Hepatocyte (in vitro differentiated cells): ENCODE results near the gene GNAI2. TPM values are rescaled to one million over a fixed set of nuclear protein-coding genes. Genes with fewer than 3 reads are reported as not detected.

Experiments
- DNase-seq: peaks from one replicate; pipeline ENCODE4 v3.0.0-alpha.2; 2016; ENCODE audit warnings: low spot score
- H2AFZ ChIP-seq: fragments of 200-600 bp; sonication (generic); 2 replicates; pipeline ENCODE4 v1.6.0; 2016; ENCODE audit warnings: antibody characterized with exemption, mild to moderate bottlenecking
- H3K27ac ChIP-seq: fragments of 200-600 bp; sonication (generic); 2 replicates; pipeline ENCODE4 v1.5.1; 2016; ENCODE audit warnings: mild to moderate bottlenecking
- H3K27me3 ChIP-seq: fragments of 200-600 bp; sonication (generic); 2 replicates; pipeline ENCODE4 v1.6.1; 2016
- H3K36me3 ChIP-seq: fragments of 200-600 bp; sonication (generic); replicated peaks from 2 replicates; pipeline ENCODE4 v1.5.1; 2016; ENCODE audit warnings: low read depth; ENCODE audit not compliant: insufficient read depth
- H3K4me1 ChIP-seq: fragments of 200-600 bp; sonication (generic); 2 replicates; pipeline ENCODE4 v1.5.1; 2016; ENCODE audit warnings: mild to moderate bottlenecking, moderate library complexity; ENCODE audit not compliant: insufficient read depth
- H3K4me2 ChIP-seq: fragments of 200-600 bp; sonication (generic); 2 replicates; pipeline ENCODE4 v1.6.0; 2016
- H3K4me3 ChIP-seq: fragments of 200-600 bp; sonication (generic); 2 replicates; pipeline ENCODE4 v1.5.1; 2016; ENCODE audit warnings: mild to moderate bottlenecking
- H3K79me2 ChIP-seq: fragments of 200-600 bp; sonication (generic); 2 replicates; pipeline ENCODE4 v1.6.0; 2017; ENCODE audit warnings: mild to moderate bottlenecking
- H3K9me2 ChIP-seq: fragments of 200-600 bp; sonication (generic); replicated peaks from 2 replicates; pipeline ENCODE4 v1.6.0; 2017; ENCODE audit warnings: mild to moderate bottlenecking; ENCODE audit not compliant: insufficient read depth
- H3K9me3 ChIP-seq: fragments of 200-600 bp; sonication (generic); 2 replicates; pipeline ENCODE4 v1.5.1; 2016; ENCODE audit warnings: low read depth, mild to moderate bottlenecking
- H4K20me1 ChIP-seq: fragments of 200-600 bp; sonication (generic); 2 replicates; pipeline ENCODE4 v1.6.0; 2016; ENCODE audit warnings: mild to moderate bottlenecking; ENCODE audit not compliant: insufficient read depth, poor library complexity, severe bottlenecking
- EZH2 ChIP-seq: fragments of 200-600 bp; sonication (generic); IDR thresholded peaks from 2 replicates; pipeline ENCODE4 v1.6.1; 2016; ENCODE audit warnings: antibody characterized with exemption, mild to moderate bottlenecking, borderline replicate concordance
- EZH2phosphoT487 ChIP-seq: fragments of 200-600 bp; sonication (generic); IDR thresholded peaks from one replicate; pipeline ENCODE4 v1.6.1; 2018; ENCODE audit warnings: antibody characterized with exemption, mild to moderate bottlenecking, low read depth, moderate library complexity; ENCODE audit not compliant: unreplicated experiment, severe bottlenecking
- WGBS: methylation state at CpG from one replicate; pipeline ENCODE4 v1.1.6; 2016; ENCODE audit warnings: low lambda C conversion rate; ENCODE audit errors: missing lambda C conversion rate; 5-methylcytosine and 5-hydroxymethylcytosine counted together
- polyA plus RNA-seq: library from polyadenylated mRNA; unstranded; fragments of >200 nt; fragmentation: Nextera tagmentation; extraction: Ambion mirVana; gene quantifications from 2 replicates; pipeline ENCODE4 v1.2.1, GENCODE V29; 2016
- total RNA-seq: library from RNA; depleted of rRNA; stranded (reverse); fragments of >200 nt; gene quantifications from 2 replicates; pipeline ENCODE4 v1.2.3, GENCODE V29; 2014
- TF ChIP-seq, protein P1 (sequence below): fragments of 200-600 bp; sonication (generic); IDR thresholded peaks from 2 replicates; pipeline ENCODE4 v1.5.1; 2016; ENCODE audit warnings: antibody characterized with exemption, mild to moderate bottlenecking; ENCODE audit not compliant: poor library complexity

GNAI2 gene
- total and polyA plus RNA-seq, 2 experiments from 2014 or later = 103 to 233 TPM

GRCh38 chr3:50245831-50246516 lies 10.0 kb downstream of the GNAI2 start:
- peak overlapping the region; percentile 84 for H3K4me2 ChIP-seq
- H4K20me1 ChIP-seq = peaks cover 53% of the 10 kb centered on the region
- no peaks in the 10 kb centered on the region for H3K9me3 ChIP-seq
- no peaks in the 10 kb centered on the region for H3K27me3 ChIP-seq
- H3K4me3 ChIP-seq = no peak overlapping the region
- peaks cover 97% of the 10 kb centered on the region for H3K79me2 ChIP-seq
- no peak overlapping the region for H2AFZ ChIP-seq
- H3K27ac ChIP-seq = peak overlapping the region; percentile 94
- no peak for TF ChIP-seq EZH2phosphoT487
- TF ChIP-seq, protein P1, sequence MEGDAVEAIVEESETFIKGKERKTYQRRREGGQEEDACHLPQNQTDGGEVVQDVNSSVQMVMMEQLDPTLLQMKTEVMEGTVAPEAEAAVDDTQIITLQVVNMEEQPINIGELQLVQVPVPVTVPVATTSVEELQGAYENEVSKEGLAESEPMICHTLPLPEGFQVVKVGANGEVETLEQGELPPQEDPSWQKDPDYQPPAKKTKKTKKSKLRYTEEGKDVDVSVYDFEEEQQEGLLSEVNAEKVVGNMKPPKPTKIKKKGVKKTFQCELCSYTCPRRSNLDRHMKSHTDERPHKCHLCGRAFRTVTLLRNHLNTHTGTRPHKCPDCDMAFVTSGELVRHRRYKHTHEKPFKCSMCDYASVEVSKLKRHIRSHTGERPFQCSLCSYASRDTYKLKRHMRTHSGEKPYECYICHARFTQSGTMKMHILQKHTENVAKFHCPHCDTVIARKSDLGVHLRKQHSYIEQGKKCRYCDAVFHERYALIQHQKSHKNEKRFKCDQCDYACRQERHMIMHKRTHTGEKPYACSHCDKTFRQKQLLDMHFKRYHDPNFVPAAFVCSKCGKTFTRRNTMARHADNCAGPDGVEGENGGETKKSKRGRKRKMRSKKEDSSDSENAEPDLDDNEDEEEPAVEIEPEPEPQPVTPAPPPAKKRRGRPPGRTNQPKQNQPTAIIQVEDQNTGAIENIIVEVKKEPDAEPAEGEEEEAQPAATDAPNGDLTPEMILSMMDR = peak; percentile 99
- no peaks in the 10 kb centered on the region for H3K9me2 ChIP-seq
- H3K4me1 ChIP-seq = peaks cover 31% of the 10 kb centered on the region
- DNase-seq = peak; percentile 96
- no peaks in the 10 kb centered on the region for H3K36me3 ChIP-seq
- WGBS = 9% methylated on average over 25 of the region's 25 CpGs

GRCh38 chr3:50246517-50246954 lies 10.5 kb downstream of the GNAI2 start:
- no peaks in the 10 kb centered on the region for H3K36me3 ChIP-seq
- peaks cover 97% of the 10 kb centered on the region for H3K79me2 ChIP-seq
- H2AFZ ChIP-seq = no peak overlapping the region
- DNase-seq = peak; percentile 83
- no peaks in the 10 kb centered on the region for H3K9me2 ChIP-seq
- no peaks in the 10 kb centered on the region for H3K27me3 ChIP-seq
- peaks cover 26% of the 10 kb centered on the region for H3K4me1 ChIP-seq
- H3K4me2 ChIP-seq = peak overlapping the region; percentile 84
- WGBS = 41% methylated on average over 10 of the region's 10 CpGs
- H4K20me1 ChIP-seq = peaks cover 53% of the 10 kb centered on the region
- H3K27ac ChIP-seq = peak overlapping the region; percentile 94
- TF ChIP-seq EZH2 (no peak), EZH2phosphoT487 (no peak)
- TF ChIP-seq, protein P1 = no peak
- no peaks in the 10 kb centered on the region for H3K9me3 ChIP-seq
- H3K4me3 ChIP-seq = no peak overlapping the region

GRCh38 chr3:50248387-50248786 lies 12.4 kb downstream of the GNAI2 start:
- H3K36me3 ChIP-seq = no peaks in the 10 kb centered on the region
- H3K4me2 ChIP-seq = no peak overlapping the region
- peaks cover 87% of the 10 kb centered on the region for H3K79me2 ChIP-seq
- H3K9me2 ChIP-seq = no peaks in the 10 kb centered on the region
- no peak for TF ChIP-seq EZH2
- no peak for TF ChIP-seq EZH2phosphoT487
- TF ChIP-seq, protein P1 = no peak
- 53% methylated on average over 3 of the region's 3 CpGs for WGBS
- peaks cover 49% of the 10 kb centered on the region for H4K20me1 ChIP-seq
- H3K4me1 ChIP-seq = peaks cover 26% of the 10 kb centered on the region
- H3K4me3 ChIP-seq = no peak overlapping the region
- no peaks in the 10 kb centered on the region for H3K27me3 ChIP-seq
- no peak overlapping the region for H2AFZ ChIP-seq
- no peaks in the 10 kb centered on the region for H3K9me3 ChIP-seq
- H3K27ac ChIP-seq = no peak overlapping the region
- DNase-seq = no peak
